ENCODE data around the gene KDM7A.

The KDM7A gene

DNA sequence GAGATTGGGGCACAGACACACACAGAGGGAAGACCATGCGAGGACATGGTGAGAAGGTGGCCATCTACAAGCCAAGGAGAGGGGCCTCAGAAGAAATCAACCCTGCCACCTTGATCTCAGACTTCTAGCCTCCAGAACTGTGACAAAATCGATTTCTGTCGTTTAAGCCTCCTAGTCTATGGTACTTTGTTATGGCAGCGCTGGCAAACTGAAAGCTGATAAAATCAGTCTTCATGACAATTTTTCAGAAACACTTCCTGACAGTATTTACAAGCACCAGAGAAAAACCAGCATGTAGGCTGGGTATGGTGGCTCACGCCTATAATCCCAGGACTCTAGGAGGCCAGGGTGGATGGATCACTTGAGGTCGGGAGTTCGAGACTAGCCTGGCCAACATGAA, 118.3 kb downstream of the KDM7A start:
- DNase-seq (ENCODE audit: low read depth in 1 of 2, low spot score in 1 of 2): no peak

DNA sequence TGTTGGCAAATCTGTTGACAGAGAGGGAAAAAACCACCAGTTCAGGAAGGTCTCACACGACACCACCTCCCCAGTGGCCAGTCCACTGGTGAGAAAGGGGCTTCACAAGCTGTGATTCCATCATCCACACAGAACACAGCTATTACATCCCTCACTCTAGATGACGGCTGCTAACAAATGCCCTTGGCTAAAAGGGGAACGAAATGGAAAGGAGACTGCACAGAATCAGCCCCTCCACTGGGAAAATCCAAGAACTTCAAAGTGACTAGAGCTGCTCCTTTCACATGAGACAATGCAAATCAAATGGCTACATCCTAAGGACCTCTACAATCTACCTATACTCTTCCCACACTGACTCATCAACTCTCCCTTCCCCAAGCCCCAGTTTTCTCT, 119.6 kb downstream of the KDM7A start:
- no peak for DNase-seq (ENCODE audit: low read depth in 1 of 2, low spot score in 1 of 2)

DNA sequence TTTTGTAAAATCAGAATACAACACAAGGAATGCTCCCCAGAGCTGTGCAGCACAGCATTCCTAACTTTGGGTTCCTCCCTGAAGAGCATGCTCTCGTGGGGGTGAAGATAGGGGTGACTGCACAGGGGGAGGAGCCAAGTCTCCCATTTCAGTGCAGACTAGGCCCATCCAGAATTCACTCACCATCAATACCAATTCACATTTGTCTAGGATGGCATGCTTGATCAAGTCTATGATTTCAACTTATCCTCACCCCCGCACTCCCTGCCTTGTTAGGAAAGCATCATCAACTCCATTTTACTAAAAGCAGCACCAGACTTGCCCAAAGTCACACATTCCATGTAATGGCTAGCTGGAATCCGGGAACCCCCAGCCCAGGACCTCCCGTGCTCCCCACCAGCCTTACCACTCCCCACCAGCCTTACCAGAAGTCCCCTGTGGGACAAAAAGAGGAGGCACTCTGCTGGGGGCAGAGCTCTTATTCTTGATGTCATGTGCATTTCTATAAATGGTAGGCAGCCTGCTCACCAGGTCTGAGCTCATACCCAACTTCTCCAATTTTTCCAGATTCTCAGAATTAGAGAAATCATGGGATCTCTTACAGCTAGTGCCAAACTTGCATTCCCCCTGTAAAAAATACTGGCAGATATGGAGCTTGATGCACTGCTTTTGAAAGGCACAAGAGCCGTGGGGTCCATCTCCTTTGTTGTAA, 120.2 kb downstream of the KDM7A start:
- no peak for DNase-seq (ENCODE audit: low read depth in 1 of 2, low spot score in 1 of 2)

DNA sequence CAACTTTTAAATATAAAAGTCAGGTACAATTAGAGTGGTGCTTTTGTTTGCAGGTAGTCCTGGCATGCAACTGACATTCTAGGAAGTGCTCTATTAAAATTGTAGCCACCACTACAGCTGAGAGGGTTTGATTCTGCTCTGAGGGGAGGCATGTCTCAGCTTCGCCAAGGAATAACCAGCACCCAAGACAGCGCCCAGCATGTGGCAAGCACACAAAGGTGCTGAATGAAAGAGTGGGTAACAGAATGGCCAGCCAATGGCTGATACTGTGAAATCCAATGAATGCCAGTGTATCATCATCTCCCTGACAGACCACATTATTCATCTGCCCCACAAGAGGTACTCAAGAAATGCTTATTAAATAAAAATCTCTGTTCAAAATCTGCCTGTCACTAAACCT, 121.0 kb downstream of the KDM7A start:
- DNase-seq (ENCODE audit: low read depth in 1 of 2, low spot score in 1 of 2): no peak

DNA sequence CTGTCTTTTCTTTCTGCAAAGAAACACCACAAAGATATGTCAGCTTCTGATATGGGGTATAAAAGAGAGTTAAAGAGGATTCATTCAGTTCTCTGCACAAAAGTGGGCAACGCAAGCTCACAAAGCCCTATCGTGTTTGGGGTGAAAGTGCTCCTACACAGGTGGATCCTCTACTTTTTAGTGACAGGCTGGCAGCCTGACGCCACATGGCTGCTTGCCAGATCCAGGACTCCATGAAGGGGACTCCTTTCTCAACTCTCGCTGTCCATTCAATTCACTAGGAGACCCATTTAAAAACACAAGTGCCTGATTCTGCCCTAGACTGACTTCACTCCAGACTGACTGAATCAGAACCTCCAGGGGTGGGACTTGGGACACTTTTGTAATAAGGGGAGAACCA, 122.0 kb downstream of the KDM7A start:
- DNase-seq (ENCODE audit: low read depth in 1 of 2, low spot score in 1 of 2): no peak

DNA sequence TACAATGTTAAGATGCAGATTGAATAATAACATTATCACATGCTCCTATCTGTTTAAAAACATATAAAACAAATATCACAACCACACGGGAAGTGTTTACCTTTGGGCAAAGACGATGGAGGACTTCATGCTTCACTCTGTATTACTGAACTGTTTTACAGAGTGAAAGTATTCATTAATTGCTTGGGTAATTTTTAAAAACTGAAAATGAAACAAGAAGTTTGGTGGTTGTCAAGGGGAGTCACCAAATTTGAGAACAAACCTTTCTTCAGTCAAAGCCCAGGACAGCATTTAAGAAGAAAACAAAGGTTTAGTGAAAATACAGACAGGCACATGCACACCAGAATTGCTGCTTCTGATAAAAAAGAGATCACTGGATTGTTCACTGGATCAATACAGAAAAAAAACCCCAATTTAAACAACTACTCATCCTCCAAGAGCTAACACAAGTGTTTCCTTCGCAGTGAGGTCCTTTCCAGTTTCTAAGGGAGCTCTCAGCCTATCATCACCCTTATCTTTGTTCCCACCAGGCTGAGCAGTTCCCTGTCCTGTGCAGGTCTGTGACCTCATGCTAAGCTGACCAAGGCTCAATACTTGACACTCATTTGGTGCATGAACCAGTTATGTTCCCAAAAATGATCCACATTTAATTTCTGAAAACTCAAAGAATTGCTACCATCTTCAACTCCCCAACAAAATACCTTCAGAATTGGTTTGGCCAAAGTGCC, 122.8 kb downstream of the KDM7A start:
- DNase-seq (ENCODE audit: low read depth in 1 of 2, low spot score in 1 of 2): no peak

DNA sequence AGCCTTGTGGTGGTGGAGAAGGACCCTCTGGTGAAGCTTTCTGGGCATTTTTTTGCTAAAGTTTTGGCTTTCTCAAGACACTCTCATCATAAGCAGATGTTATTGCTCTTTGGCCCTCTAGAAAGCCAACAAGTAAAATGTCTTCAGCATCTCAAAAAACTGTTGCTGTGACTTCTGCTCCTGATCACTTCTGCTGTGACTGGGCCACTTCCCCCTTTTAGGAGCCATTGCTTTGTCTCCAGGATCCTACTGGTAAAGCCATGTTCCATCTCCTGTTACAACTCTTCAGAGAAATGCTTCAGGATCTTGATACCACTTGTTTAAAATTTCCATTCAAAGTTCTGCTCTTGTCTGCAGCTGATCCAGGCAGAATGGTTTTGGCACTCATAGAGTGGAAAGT, 125.0 kb downstream of the KDM7A start:
- no peak for DNase-seq (ENCODE audit: low read depth in 1 of 2, low spot score in 1 of 2)

DNA sequence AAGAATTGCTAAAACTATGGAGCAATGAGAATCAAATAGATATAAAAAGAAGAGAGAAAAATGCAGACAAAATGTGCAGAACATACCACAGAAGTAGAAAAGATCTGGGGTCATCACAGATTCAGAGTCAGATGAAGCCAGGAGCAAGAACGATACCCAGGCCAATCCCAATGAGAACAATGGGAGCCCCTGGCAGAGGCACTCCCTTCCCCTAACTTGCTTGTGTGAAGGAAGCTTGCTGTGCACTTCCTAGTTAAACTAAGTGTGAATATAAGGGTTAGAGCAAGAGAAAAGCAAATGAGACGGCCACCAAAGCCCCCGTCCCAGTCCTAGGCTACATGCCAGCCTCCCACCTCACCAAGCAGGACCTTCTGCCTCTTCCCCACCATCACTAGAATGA, 126.7 kb downstream of the KDM7A start:
- DNase-seq (ENCODE audit: low read depth in 1 of 2, low spot score in 1 of 2): no peak

DNA sequence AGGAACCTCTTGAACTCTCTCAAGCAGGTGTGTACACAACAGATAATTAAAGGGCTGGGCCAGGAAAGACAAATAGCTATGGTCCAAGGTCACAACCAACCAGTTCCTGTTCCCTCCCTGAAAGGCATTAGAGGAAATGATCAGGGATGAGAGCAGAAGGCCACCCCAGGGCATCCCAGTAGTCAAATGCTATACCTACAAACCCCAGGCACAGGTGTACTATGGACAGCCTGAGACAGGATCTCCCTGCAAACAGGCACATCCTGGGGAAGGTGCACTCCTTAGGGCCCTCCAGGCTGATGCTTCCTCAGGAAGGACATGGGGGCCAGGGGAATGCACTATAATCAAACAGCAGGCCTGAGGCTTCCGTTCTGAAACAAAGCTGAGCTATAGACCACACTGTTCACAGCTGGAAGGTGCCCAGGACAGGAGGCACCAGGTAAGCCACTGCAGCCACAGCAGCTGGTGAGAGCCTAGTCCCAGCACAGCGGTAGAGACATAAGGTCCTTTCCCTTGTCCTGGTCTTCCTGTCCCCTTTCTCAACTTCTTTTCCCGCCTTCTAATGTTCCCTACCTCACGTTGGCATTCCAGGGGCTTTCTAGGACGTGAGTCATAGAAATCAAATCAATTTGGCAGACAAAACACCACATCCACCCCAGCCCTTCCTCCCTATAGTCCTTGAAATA, 127.3 kb downstream of the KDM7A start:
- DNase-seq (ENCODE audit: low read depth in 1 of 2, low spot score in 1 of 2): no peak

DNA sequence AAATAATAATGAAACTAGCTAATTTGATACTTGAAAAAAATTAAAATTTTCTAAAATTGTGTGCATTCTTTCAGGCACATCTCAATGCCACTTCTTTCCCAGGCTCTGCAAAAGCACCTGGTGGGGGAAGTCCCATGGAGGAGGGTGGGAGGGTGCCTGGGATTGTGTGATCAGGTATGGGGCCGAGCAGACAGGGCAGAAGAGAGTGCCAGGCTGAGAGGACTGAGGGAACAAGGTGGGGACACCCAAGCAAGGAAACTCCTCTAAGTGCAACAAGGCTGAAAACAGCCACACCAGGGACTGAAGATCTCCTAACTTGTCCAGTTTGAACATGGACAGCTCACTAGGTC, 127.8 kb downstream of the KDM7A start:
- no peak for DNase-seq (ENCODE audit: low read depth in 1 of 2, low spot score in 1 of 2)

DNA sequence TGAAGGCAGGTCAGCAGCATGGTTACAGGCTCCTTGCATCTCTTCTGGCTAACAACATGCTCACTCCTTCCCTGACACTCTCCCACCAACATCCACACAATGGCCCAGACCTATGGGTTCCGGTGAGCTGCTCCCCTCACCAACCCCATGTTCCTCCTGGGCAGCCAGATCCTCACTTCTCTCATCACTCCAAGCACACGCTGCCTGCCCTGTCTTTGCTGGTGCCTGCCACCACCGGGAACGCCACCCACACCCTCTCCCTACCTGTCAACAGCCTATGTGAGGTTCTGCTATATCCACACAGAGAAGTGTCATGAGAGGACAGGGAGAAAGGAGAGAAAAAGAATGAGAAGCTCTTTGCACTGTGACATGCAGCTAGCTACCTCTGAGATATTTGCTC, 128.6 kb downstream of the KDM7A start:
- DNase-seq (ENCODE audit: low read depth in 1 of 2, low spot score in 1 of 2): no peak

DNA sequence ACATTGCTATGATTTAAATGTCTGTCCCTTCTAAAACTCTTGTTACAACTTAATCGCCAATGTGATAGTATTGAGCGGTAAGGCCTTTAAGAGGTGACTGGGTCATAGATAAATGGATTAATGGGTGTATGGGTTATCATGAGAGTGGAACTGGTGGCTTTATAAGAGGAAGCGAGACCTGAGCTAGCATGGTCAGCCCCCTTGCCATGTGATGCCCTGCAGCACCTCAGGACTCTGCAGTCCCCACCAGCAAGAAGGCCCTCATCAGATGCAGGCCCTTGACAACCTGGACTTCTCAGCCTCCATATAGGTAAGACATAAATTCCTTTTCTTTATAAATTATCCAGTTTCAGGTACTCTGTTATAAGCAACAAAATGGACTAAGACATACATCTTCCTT, 129.6 kb downstream of the KDM7A start:
- DNase-seq (ENCODE audit: low read depth in 1 of 2, low spot score in 1 of 2): no peak

DNA sequence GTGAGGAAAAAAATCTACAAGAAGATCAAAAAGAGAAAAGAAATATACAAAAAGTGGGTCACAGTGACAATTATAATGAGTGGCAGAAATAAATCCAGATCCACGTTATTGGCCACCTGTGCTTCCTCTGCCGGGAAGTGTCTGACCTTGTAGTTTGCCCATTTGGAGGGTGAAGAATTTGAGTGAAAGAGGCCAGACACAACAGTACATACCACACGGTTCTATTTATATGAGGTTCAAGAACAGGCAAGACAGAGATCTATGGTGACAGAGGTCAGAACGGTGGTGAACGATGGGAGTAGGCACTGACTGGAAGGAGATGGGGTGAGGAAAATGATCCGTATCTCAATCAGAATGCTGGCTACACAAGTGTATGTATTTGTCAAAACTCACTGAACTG, 131.1 kb downstream of the KDM7A start:
- DNase-seq (ENCODE audit: low read depth in 1 of 2, low spot score in 1 of 2): no peak

DNA sequence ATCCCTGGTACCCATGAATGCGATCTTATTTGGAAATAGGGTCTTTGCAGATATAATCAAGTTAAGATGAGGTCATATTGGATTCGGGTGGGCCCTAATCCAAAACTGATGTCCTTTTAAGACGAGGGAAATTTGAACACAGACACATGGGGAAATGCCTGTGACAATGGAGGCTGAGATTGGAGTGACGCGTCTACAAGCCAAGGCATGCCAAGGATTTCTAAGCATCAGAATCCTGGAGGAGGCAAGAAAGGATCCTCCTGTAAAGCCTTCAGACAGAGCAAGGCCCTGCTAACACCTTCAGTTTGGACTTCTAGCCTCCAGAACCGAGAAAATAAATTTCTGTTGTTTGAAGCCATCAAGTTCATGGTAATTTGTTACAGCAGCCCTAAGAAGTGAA, 132.5 kb downstream of the KDM7A start:
- DNase-seq (ENCODE audit: low read depth in 1 of 2, low spot score in 1 of 2): no peak

DNA sequence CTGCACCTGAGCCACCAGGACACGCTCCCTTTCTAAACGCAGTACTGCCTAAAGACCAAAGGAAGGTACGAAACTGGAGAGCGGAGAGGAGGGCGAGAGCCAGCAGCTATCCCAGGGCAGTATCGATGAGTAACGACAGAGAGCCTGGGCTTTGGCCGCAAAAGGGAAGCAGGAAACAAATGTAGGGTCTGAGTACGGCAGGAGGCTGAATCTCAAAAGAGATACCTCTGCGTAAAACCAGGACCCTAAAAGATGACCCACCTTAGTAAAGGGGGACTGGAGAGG, 134.5 kb downstream of the KDM7A start:
- no peak for DNase-seq (ENCODE audit: low read depth in 1 of 2, low spot score in 1 of 2)

DNA sequence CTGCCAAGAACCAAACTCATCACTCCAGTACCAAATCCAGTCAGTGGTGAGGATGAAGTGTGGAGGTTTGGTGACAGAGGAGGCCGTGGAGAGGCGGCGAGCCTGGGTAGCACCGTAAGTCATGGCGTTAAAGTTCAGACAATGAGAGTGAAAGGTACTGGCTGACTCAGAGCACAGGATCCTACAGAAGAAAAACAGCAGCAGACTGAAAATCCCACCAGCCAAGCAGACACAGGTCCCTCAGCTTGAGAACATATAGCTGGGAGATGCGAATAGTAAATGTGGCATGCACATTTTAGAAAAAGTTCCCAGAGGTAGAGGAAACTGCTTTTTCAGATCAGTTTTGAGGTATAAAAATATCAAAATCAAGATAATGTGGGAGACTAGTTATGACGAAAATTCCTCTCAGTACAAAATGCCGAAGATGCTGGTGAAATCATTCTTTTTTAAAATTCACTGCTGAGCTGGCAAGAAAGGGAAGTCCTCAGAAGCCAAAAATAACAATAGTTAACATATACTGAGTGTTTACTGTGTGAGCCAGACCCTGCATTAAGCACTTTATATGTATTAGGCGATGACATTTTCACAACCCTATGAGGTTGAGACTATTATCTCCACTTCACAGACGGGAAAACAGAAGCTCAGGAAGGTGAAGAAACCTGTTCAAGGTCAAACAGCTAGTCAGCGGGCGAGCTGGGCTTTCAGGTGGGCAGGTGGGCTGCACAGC, 135.0 kb downstream of the KDM7A start:
- DNase-seq (ENCODE audit: low read depth in 1 of 2, low spot score in 1 of 2): no peak

DNA sequence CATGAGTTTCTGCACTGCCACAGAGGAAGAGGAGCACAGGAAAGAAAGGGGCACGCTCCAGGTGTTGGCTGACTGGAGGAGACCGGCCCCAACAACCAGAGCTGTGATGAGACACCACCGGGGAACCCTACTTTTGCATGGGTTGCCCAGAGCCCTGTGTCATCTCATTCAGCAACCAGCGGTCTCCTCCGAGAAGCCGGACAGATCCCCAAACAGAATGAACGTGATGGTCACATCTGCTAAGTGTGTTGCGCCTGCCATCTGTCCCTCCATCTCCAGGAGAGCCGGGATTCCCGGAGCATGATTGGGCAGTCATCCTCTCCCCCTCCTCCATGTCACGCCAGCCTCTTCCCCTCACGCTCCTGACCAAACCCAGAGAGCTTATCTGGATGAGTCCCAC, 136.9 kb downstream of the KDM7A start:
- DNase-seq (ENCODE audit: low read depth in 1 of 2, low spot score in 1 of 2): no peak

DNA sequence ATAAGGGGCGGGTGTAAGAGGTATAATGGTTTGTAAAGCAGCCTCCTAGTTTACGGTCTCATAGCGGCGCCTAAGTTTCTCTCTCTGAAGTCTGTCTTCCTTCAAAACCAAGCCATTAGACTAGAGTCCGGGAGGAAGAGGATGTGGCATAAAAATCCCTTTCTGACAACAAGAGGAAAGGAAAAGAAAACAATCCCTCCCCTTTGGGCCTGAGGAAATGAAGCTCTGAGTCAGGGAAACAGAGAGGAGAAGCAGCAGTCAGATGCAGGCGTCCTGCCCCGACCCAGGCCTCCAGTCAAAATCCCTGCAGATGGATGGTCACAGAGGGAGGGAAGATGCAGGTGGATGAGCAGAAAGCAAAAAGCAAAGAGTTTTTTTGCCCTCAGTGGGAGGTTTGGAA, 137.7 kb downstream of the KDM7A start:
- no peak for DNase-seq (ENCODE audit: low read depth in 1 of 2, low spot score in 1 of 2)

DNA sequence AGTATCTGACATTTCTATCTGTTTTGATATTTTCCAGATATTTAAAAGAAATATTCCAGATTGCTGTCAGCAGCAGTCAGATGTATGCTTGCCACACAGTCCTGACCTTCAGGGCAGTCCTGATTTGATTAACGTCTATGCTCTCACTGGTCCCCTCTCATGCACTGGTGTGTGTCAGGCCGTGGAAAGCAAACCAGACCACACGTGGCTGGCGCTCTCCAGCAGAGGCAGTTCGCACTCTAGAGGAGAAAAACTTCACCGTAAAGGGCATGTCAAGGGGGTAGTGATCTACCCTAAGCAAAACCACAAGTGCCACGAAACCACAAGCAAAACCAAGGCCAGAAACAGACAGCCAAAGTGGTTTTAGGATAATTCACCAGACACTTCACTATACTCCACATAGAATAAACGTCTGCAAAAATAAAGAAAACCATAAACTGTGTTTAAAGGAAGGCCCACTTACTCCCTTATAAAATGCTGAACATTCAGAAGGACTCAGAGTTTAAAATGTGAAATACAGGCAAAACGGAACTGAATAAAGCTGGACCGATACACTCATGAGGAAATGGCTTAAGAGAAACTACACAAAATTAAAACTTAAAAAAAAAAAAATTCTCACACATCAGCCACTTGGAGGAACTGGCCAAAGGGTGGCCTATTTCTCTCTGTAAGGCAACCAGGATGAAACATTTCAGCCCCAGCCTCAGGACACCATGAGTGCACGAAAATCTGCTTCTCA, 140.4 kb downstream of the KDM7A start:
- no peak for DNase-seq (ENCODE audit: low read depth in 1 of 2, low spot score in 1 of 2)

DNA sequence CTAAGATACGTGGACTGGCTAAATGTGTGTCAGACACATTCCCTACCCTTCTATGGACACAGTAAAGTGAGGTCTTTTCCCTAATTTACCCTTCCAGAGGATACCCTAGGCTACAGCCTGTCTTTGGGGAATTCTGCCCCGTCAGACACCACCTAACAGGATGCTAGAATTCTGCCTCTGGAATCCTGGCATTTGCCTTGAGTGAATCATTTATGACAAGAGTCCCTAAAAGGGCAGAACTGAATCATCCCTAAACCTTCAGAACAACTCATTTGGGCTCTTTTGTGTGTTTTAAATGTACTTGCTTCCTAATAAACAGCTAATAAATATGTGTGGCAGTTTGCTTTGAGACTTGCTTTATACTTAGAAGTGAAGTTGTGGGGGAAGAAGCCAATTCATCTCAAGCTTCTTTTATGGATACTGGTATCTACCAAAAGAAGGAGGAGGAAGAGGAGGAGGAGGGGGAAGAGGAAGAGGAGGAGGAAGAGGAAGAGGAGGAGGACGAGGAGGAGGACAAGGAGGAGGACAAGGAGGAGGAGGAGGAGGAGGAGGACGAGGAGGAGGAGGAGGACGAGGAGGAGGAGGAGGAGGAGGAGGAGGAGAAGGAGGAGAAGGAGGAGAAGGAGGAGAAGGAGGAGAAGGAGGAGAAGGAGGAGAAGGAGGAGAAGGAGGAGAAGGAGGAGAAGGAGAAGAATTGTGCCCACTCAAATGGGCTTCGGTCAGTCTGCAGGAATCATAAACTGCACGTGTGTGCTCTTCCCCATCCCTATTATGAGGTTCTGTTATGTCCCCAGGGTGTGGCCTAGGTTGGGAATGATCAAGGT, 141.2 kb downstream of the KDM7A start:
- DNase-seq (ENCODE audit: low read depth in 1 of 2, low spot score in 1 of 2): no peak
